LHCN-M2 (cell line): ENCODE measurements around the gene ST6GALNAC6. TPM values are rescaled to one million over a fixed set of nuclear protein-coding genes. Genes with fewer than 3 reads are reported as not detected.
"Not testable (repeated sequence)": the region's sequence is repeated elsewhere in the genome, so short reads cannot be mapped to it uniquely, and the experiment has no call there.

ENCODE experiments used
- DNase-seq: peaks from one replicate; pipeline ENCODE4 v3.0.0-alpha.2; 2012; ENCODE audit warnings: low read depth
- total RNA-seq: library from RNA; depleted of rRNA; stranded (reverse); fragments of >200 nt; gene quantifications from 2 replicates; pipeline ENCODE4 v1.2.3, GENCODE V29; 2014

ST6GALNAC6 gene
- total RNA-seq, 1 experiment from 2014 or later, result 105 TPM

- peak; percentile 45 for DNase-seq
These were observed 25.5 kb downstream of the ST6GALNAC6 start for GRCh38 chr9:127873886-127874285.

- DNase-seq, result no peak
These were observed 26.1 kb downstream of the ST6GALNAC6 start for GRCh38 chr9:127873223-127873691.

- no peak for DNase-seq
These were observed 26.8 kb downstream of the ST6GALNAC6 start for GRCh38 chr9:127872369-127873222.

GRCh38 chr9:127871531-127871930 is 27.9 kb downstream of the ST6GALNAC6 start:
- no peak for DNase-seq

- no peak for DNase-seq
These were observed 28.5 kb downstream of the ST6GALNAC6 start for GRCh38 chr9:127870887-127871286.

- not testable (repeated sequence) for DNase-seq
These were observed 29.3 kb downstream of the ST6GALNAC6 start for GRCh38 chr9:127870153-127870491.

GRCh38 chr9:127869310-127870152 is 29.9 kb downstream of the ST6GALNAC6 start:
- peak; percentile 78 for DNase-seq

- no peak for DNase-seq
These were observed 31.0 kb downstream of the ST6GALNAC6 start for GRCh38 chr9:127868278-127868902.

- DNase-seq, result no peak
These were observed 31.8 kb downstream of the ST6GALNAC6 start for GRCh38 chr9:127867356-127868277.

- DNase-seq, result no peak
These were observed 32.9 kb downstream of the ST6GALNAC6 start for GRCh38 chr9:127866535-127866934.

- no peak for DNase-seq
These were observed 33.5 kb downstream of the ST6GALNAC6 start for GRCh38 chr9:127865645-127866464.

GRCh38 chr9:127863191-127863621 is 36.2 kb downstream of the ST6GALNAC6 start:
- DNase-seq, result no peak

GRCh38 chr9:127862075-127863011 is 37.1 kb downstream of the ST6GALNAC6 start:
- no peak for DNase-seq

- no peak for DNase-seq
These were observed 38.6 kb downstream of the ST6GALNAC6 start for GRCh38 chr9:127860779-127861178.

GRCh38 chr9:127860260-127860659 is 39.1 kb downstream of the ST6GALNAC6 start:
- DNase-seq, result no peak

GRCh38 chr9:127858041-127858512 is 41.3 kb downstream of the ST6GALNAC6 start:
- peak; percentile 45 for DNase-seq

GRCh38 chr9:127857278-127857677 is 42.1 kb downstream of the ST6GALNAC6 start:
- no peak for DNase-seq

GRCh38 chr9:127856729-127857116 is 42.7 kb downstream of the ST6GALNAC6 start:
- DNase-seq, result no peak
